Peyer's patch (tissue), 4 donors: ENCODE results near the gene SRC.

Source experiments
- POLR2A ChIP-seq, 2 donors: fragments of 450-650 bp; IDR thresholded peaks; one replicate each; pipeline ENCODE4 v1.5.1; 2017; ENCODE audit warnings: antibody characterized with exemption in 2 of 2, mild to moderate bottlenecking in 2 of 2, moderate library complexity in 2 of 2
- TF ChIP-seq, protein P1 (sequence below), 6 experiments: fragments of 450-650 bp in 4 of 6; fragments of 200-600 bp in 2 of 6; sonication (generic) in 1 of 6; IDR thresholded peaks; one replicate each; pipeline ENCODE4 v1.5.1; 2017 to 2019; ENCODE audit warnings: antibody characterized with exemption in 6 of 6, mild to moderate bottlenecking in 3 of 6, moderate library complexity in 1 of 6

DNA sequence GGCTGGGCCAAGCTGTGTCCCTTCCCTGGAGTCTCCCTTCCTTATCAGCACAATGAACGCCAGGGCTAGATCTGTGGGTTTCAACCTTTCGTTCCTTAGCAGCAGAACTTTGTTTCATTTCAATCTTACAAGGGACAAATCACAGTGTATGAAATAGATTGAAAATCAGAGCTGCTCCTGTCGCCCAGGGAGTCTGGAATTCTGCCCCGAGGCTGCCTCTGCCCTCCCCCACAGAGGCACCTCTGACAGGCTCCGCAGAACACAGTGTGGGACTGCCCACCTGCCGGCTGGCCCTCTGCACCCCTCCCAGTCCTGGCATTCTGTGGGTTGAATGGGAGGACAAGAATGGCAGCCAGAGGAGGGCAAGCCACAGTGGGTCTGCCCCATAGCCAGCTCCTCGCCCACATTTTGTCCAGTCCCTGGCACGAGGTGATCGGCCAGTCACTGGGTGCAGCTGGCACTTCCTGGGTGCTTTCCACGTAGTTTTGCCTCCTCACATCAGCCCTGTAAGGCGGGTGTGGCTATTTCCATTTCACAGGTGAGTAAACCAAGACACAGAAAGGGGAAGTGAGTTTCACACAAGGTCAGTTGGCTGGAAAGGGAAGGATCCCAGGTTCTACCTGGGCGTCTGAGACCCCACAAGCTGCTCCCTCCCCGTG is 30.4 kb upstream of the SRC start:
- TF ChIP-seq, protein P1, sequence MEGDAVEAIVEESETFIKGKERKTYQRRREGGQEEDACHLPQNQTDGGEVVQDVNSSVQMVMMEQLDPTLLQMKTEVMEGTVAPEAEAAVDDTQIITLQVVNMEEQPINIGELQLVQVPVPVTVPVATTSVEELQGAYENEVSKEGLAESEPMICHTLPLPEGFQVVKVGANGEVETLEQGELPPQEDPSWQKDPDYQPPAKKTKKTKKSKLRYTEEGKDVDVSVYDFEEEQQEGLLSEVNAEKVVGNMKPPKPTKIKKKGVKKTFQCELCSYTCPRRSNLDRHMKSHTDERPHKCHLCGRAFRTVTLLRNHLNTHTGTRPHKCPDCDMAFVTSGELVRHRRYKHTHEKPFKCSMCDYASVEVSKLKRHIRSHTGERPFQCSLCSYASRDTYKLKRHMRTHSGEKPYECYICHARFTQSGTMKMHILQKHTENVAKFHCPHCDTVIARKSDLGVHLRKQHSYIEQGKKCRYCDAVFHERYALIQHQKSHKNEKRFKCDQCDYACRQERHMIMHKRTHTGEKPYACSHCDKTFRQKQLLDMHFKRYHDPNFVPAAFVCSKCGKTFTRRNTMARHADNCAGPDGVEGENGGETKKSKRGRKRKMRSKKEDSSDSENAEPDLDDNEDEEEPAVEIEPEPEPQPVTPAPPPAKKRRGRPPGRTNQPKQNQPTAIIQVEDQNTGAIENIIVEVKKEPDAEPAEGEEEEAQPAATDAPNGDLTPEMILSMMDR (IDR thresholded peaks at IDR 0.05): no peak
- TF ChIP-seq POLR2A (IDR thresholded peaks at IDR 0.05): no peak
